ENCODE results near the gene GDPD4.

- TF ChIP-seq CTCF (IDR thresholded peaks at IDR 0.05 in 8 of 11, conservative IDR thresholded peaks at IDR 0.05 in 3 of 11) (no peak), POLR2A (IDR thresholded peaks at IDR 0.05) (no peak), POLR2AphosphoS5 (IDR thresholded peaks at IDR 0.05) (no peak)
Observed at GRCh38 chr11:77214557-77214956, 86.9 kb downstream of the GDPD4 start.

Measured in spleen (tissue), 7 donors.